Muscle layer of duodenum (tissue), 2 donors: ENCODE measurements around the gene SGIP1.

Experiments
- H3K27ac ChIP-seq: one replicate; pipeline ENCODE4 v1.7.0; 2013; ENCODE audit warnings: mild to moderate bottlenecking, low read length
- H3K27me3 ChIP-seq: one replicate; pipeline ENCODE4 v1.7.0; 2013; ENCODE audit warnings: low read depth, mild to moderate bottlenecking, control low read depth, low read length
- H3K36me3 ChIP-seq, 2 donors: one replicate each; pipeline ENCODE4 v1.7.0; 2013; ENCODE audit warnings: low read length in 2 of 2, control low read depth in 1 of 2, mild to moderate bottlenecking in 1 of 2; ENCODE audit not compliant: insufficient read depth in 2 of 2, control insufficient read depth in 1 of 2
- H3K4me1 ChIP-seq, 2 donors: one replicate each; pipeline ENCODE4 v1.7.0; 2013; ENCODE audit warnings: low read length in 2 of 2, mild to moderate bottlenecking in 2 of 2, control low read depth in 1 of 2, moderate library complexity in 1 of 2; ENCODE audit not compliant: insufficient read depth in 2 of 2, control insufficient read depth in 1 of 2
- H3K4me3 ChIP-seq, 2 donors: one replicate each; pipeline ENCODE4 v1.7.0; 2013; ENCODE audit warnings: low read length in 2 of 2, low read depth in 1 of 2, mild to moderate bottlenecking in 1 of 2
- H3K9me3 ChIP-seq, 2 donors: one replicate each; pipeline ENCODE4 v1.7.0; 2013; ENCODE audit warnings: low read length in 2 of 2, control low read depth in 1 of 2, mild to moderate bottlenecking in 1 of 2; ENCODE audit not compliant: control insufficient read depth in 1 of 2
- donor health status: healthy.

Gene SGIP1

GRCh38 chr1:66758241-66758755 lies 224.3 kb downstream of the SGIP1 start:
- H3K4me3 ChIP-seq: no peak overlapping the region
- no peaks in the 10 kb centered on the region for H3K4me1 ChIP-seq
- no peaks in the 10 kb centered on the region for H3K9me3 ChIP-seq
- no peaks in the 10 kb centered on the region for H3K36me3 ChIP-seq
- H3K27ac ChIP-seq: no peak overlapping the region
- no peaks in the 10 kb centered on the region for H3K27me3 ChIP-seq

GRCh38 chr1:66760506-66760905 lies 226.6 kb downstream of the SGIP1 start:
- no peaks in the 10 kb centered on the region for H3K9me3 ChIP-seq
- H3K27ac ChIP-seq: no peak overlapping the region
- H3K4me1 ChIP-seq: no peaks in the 10 kb centered on the region
- H3K27me3 ChIP-seq: no peaks in the 10 kb centered on the region
- no peak overlapping the region for H3K4me3 ChIP-seq
- no peaks in the 10 kb centered on the region for H3K36me3 ChIP-seq

GRCh38 chr1:66761221-66761620 lies 227.3 kb downstream of the SGIP1 start:
- H3K27ac ChIP-seq: no peak overlapping the region
- no peaks in the 10 kb centered on the region for H3K36me3 ChIP-seq
- no peaks in the 10 kb centered on the region for H3K4me1 ChIP-seq
- no peaks in the 10 kb centered on the region for H3K9me3 ChIP-seq
- H3K27me3 ChIP-seq: no peaks in the 10 kb centered on the region
- H3K4me3 ChIP-seq: no peak overlapping the region

GRCh38 chr1:66764994-66765578 lies 231.1 kb downstream of the SGIP1 start:
- Histone ChIP-seq H3K27ac (no peak overlapping the region), H3K4me1 (no peaks in the 10 kb centered on the region), H3K36me3 (no peaks in the 10 kb centered on the region), H3K9me3 (no peaks in the 10 kb centered on the region), H3K27me3 (no peaks in the 10 kb centered on the region), H3K4me3 (no peak overlapping the region)

GRCh38 chr1:66767626-66768025 lies 233.7 kb downstream of the SGIP1 start:
- Histone ChIP-seq H3K36me3 (no peaks in the 10 kb centered on the region), H3K27me3 (no peaks in the 10 kb centered on the region), H3K4me1 (no peaks in the 10 kb centered on the region), H3K4me3 (no peak overlapping the region), H3K27ac (no peak overlapping the region), H3K9me3 (no peaks in the 10 kb centered on the region)

GRCh38 chr1:66768965-66769364 lies 235.0 kb downstream of the SGIP1 start:
- H3K4me1 ChIP-seq: no peaks in the 10 kb centered on the region
- H3K36me3 ChIP-seq: no peaks in the 10 kb centered on the region
- H3K9me3 ChIP-seq: no peaks in the 10 kb centered on the region
- H3K27me3 ChIP-seq: no peaks in the 10 kb centered on the region
- H3K27ac ChIP-seq: no peak overlapping the region
- H3K4me3 ChIP-seq: no peak overlapping the region

- no peaks in the 10 kb centered on the region for H3K9me3 ChIP-seq
- no peak overlapping the region for H3K4me3 ChIP-seq
- H3K27me3 ChIP-seq: no peaks in the 10 kb centered on the region
- H3K4me1 ChIP-seq: no peaks in the 10 kb centered on the region
- H3K27ac ChIP-seq: no peak overlapping the region
- no peaks in the 10 kb centered on the region for H3K36me3 ChIP-seq
Observed at GRCh38 chr1:66769512-66770229, 235.7 kb downstream of the SGIP1 start.

- no peaks in the 10 kb centered on the region for H3K36me3 ChIP-seq
Observed at GRCh38 chr1:66770240-66770639, 236.3 kb downstream of the SGIP1 start.

GRCh38 chr1:66770694-66771093 lies 236.7 kb downstream of the SGIP1 start:
- Histone ChIP-seq H3K9me3 (no peaks in the 10 kb centered on the region), H3K27me3 (no peaks in the 10 kb centered on the region)

More at GRCh38 chr1:66770240-66770639, 236.3 kb downstream of the SGIP1 start:
- H3K9me3 ChIP-seq: no peaks in the 10 kb centered on the region
- no peak overlapping the region for H3K4me3 ChIP-seq
- H3K27ac ChIP-seq: no peak overlapping the region
- no peaks in the 10 kb centered on the region for H3K27me3 ChIP-seq
- no peaks in the 10 kb centered on the region for H3K4me1 ChIP-seq

GRCh38 chr1:66773227-66773626 lies 239.3 kb downstream of the SGIP1 start:
- Histone ChIP-seq H3K4me3 (no peak overlapping the region), H3K27me3 (no peaks in the 10 kb centered on the region), H3K4me1 (no peaks in the 10 kb centered on the region), H3K9me3 (no peaks in the 10 kb centered on the region), H3K36me3 (no peaks in the 10 kb centered on the region), H3K27ac (no peak overlapping the region)

More at GRCh38 chr1:66770694-66771093, 236.7 kb downstream of the SGIP1 start:
- H3K36me3 ChIP-seq: no peaks in the 10 kb centered on the region
- H3K4me1 ChIP-seq: no peaks in the 10 kb centered on the region
- no peak overlapping the region for H3K27ac ChIP-seq
- no peak overlapping the region for H3K4me3 ChIP-seq

- Histone ChIP-seq H3K27ac (no peak overlapping the region), H3K4me1 (no peaks in the 10 kb centered on the region), H3K4me3 (no peak overlapping the region), H3K36me3 (no peaks in the 10 kb centered on the region), H3K27me3 (no peaks in the 10 kb centered on the region), H3K9me3 (no peaks in the 10 kb centered on the region)
Observed at GRCh38 chr1:66774438-66774837, 240.5 kb downstream of the SGIP1 start.
